ENCODE results near the gene NEK11. TPM values are rescaled to one million over a fixed set of nuclear protein-coding genes. Genes with fewer than 3 reads are reported as not detected.

NEK11 gene
- total RNA-seq, 1 experiment from 2014 or later: 9.5 TPM

DNA sequence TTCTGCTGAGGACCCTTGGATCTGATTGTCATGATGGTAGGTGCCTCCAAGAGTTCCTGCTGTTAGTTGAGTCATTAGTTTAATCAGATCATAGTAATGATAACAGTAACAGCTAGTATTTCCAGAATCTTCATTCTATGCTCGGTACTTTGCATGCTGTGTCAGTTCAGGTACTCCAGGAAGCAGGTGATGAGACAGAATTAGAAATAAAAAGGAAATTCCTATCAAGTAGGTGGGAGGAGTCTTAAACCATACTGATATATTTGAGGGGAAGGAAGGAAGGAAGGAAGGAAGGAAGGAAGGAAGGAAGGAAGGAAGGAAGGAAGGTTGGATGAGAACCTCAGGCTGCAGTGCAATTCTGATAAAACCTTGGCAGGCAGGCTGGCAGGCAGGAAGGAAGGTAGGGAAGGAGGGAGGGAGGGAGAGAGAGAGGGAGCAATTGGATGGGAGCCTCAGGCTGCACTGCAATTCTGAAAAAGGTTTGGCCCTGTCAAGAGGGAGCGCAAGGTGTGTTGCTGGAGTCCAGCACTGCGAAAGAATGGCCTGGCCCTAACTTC is 206.1 kb downstream of the NEK11 start:
- BruUV-seq (replicated peaks): no TSS peak
- Histone ChIP-seq H3K27ac (ENCODE audit: low read length) (no peak overlapping the region), H3K27me3 (ENCODE audit: control insufficient read depth, insufficient read depth, low read length) (no peaks in the 10 kb centered on the region), H3K9me3 (ENCODE audit: control insufficient read depth, insufficient read depth, low read depth, low read length) (no peaks in the 10 kb centered on the region), H3K4me1 (ENCODE audit: control insufficient read depth, insufficient read depth, low read length) (no peaks in the 10 kb centered on the region), H3K36me3 (ENCODE audit: control insufficient read depth, insufficient read depth, low read length) (no peaks in the 10 kb centered on the region), H3K4me3 (ENCODE audit: low read depth in 2 of 2, low read length in 2 of 2) (no peak overlapping the region)
- POLR2A ChIA-PET: no interaction called here
- intact Hi-C loops (cut with micrococcal nuclease; ENCODE audit: unreplicated experiment): no loop called here
- CTCF ChIA-PET: no interaction called here
- no peak for ATAC-seq
- in situ Hi-C loops (cut with HindIII; ENCODE audit: low pct_unique_long_range_greater_than_20kb, low sequenced_read_pairs): no loop called here
- TF ChIP-seq TCF7L2 (IDR thresholded peaks at IDR 0.05; ENCODE audit: low read depth, low read length) (no peak), POLR2AphosphoS5 (IDR thresholded peaks at IDR 0.05; ENCODE audit: low read depth, low read length) (no peak), REST (IDR thresholded peaks at IDR 0.05; ENCODE audit: insufficient read depth in 1 of 2, low read depth in 2 of 2, low read length in 1 of 2) (no peak), SIN3A (IDR thresholded peaks at IDR 0.05; ENCODE audit: borderline replicate concordance, insufficient read depth, low read depth, low read length) (no peak)
- TF ChIP-seq, protein P1, sequence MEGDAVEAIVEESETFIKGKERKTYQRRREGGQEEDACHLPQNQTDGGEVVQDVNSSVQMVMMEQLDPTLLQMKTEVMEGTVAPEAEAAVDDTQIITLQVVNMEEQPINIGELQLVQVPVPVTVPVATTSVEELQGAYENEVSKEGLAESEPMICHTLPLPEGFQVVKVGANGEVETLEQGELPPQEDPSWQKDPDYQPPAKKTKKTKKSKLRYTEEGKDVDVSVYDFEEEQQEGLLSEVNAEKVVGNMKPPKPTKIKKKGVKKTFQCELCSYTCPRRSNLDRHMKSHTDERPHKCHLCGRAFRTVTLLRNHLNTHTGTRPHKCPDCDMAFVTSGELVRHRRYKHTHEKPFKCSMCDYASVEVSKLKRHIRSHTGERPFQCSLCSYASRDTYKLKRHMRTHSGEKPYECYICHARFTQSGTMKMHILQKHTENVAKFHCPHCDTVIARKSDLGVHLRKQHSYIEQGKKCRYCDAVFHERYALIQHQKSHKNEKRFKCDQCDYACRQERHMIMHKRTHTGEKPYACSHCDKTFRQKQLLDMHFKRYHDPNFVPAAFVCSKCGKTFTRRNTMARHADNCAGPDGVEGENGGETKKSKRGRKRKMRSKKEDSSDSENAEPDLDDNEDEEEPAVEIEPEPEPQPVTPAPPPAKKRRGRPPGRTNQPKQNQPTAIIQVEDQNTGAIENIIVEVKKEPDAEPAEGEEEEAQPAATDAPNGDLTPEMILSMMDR (IDR thresholded peaks at IDR 0.05): no peak
- no peak for DNase-seq (ENCODE audit: low read depth, low spot score)

DNA sequence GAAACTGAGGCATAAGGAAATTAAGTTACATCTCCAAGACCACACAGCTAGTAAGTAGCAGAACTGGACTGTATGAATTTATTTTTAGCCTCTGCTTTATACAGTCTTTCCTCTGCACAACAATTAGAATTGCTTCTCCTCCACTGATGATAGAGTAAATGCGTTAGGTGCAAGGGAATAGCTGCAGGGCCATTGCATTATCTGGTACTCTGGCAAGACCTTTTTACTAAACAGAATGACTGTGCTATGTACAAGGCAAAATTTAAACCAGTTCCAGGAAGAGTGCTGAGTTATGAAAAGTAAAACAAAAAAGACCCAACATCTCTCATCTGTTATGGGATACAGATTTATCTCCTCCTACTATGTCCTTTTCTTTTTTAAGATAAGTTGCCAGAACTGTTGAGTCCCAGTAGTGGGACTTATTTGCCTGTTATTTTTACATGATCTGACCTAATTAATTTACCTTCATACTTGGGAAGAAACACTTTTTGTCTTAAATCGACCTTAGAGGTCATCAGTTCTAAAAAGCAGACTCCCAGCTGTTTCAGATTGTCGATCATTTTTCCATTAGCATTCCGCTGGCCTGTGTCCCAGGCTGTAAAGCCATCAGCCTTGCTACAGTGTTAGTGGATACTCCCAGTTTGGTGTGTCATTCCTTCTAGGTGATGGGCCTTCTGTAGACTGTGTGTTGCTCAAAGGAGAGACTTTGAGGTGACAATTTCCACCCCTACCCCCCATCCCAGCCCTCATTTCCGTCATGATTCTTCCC is 207.4 kb downstream of the NEK11 start:
- H3K36me3 ChIP-seq (ENCODE audit: control insufficient read depth, insufficient read depth, low read length): no peaks in the 10 kb centered on the region
- H3K4me3 ChIP-seq (ENCODE audit: low read depth in 2 of 2, low read length in 2 of 2): no peak overlapping the region
- no peak for TF ChIP-seq SIN3A (IDR thresholded peaks at IDR 0.05; ENCODE audit: borderline replicate concordance, insufficient read depth, low read depth, low read length)
- TF ChIP-seq, protein P1 (IDR thresholded peaks at IDR 0.05): no peak
- TF ChIP-seq POLR2AphosphoS5 (IDR thresholded peaks at IDR 0.05; ENCODE audit: low read depth, low read length): no peak
- TF ChIP-seq TCF7L2 (IDR thresholded peaks at IDR 0.05; ENCODE audit: low read depth, low read length): no peak
- TF ChIP-seq REST (IDR thresholded peaks at IDR 0.05; ENCODE audit: insufficient read depth in 1 of 2, low read depth in 2 of 2, low read length in 1 of 2): no peak
- H3K27ac ChIP-seq (ENCODE audit: low read length): no peak overlapping the region
- H3K4me1 ChIP-seq (ENCODE audit: control insufficient read depth, insufficient read depth, low read length): no peaks in the 10 kb centered on the region
- ChIA-PET POLR2A (no interaction called here), CTCF (no interaction called here)
- no TSS peak for BruUV-seq (replicated peaks)
- H3K27me3 ChIP-seq (ENCODE audit: control insufficient read depth, insufficient read depth, low read length): no peaks in the 10 kb centered on the region
- ATAC-seq: no peak
- intact Hi-C loops (cut with micrococcal nuclease; ENCODE audit: unreplicated experiment): no loop called here
- H3K9me3 ChIP-seq (ENCODE audit: control insufficient read depth, insufficient read depth, low read depth, low read length): no peaks in the 10 kb centered on the region
- no peak for DNase-seq (ENCODE audit: low read depth, low spot score)
- in situ Hi-C loops (cut with HindIII; ENCODE audit: low pct_unique_long_range_greater_than_20kb, low sequenced_read_pairs): no loop called here

Data from Panc1 (cell line).